GM18526 (cell line): ENCODE results near the gene ZNF91.

Source experiments
- POLR2A ChIP-seq: IDR thresholded peaks from 3 replicates; pipeline ENCODE4 v1.6.1; 2011; ENCODE audit not compliant: insufficient read length; ENCODE audit errors: extremely low read depth

ZNF91 gene

DNA sequence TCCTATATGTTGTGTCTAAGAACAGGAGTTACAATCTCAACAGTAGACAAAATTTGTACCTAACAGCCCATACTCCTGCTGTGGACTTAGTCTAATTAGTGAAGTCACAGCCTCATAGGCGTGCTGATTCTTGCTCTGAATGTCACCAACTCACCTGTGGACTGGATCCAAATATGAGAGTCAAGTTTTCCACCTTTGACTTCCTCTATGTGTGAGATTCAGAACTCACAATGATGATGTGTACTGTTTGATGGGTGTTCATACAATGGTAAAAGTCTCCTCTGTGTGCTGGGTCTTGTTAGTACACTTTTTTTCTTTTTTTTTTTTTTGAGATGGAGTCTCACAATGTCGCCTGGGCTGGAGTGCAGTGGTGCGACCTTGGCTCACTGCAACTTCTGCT lies 7.8 kb upstream of the ZNF91 start:
- no peak for TF ChIP-seq POLR2A

DNA sequence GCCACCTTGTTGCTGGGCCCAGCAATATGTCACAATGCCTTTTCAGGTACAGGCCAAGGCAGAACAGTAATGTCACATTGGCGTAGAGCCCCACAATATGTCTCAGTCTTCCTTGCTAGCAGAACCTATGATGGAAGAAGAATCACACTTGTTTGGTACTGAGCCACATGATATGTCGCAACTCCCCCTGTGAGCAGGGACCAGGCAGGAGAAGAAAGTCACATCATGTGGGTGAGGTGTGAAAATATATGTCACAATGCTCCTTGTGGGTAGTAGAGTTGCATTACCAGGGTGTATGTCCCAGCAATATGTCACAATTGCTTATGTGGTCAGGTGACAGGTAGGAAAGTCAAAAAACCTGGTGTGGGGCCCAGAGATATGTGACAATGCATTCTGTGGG lies 7.1 kb upstream of the ZNF91 start:
- no peak for TF ChIP-seq POLR2A

DNA sequence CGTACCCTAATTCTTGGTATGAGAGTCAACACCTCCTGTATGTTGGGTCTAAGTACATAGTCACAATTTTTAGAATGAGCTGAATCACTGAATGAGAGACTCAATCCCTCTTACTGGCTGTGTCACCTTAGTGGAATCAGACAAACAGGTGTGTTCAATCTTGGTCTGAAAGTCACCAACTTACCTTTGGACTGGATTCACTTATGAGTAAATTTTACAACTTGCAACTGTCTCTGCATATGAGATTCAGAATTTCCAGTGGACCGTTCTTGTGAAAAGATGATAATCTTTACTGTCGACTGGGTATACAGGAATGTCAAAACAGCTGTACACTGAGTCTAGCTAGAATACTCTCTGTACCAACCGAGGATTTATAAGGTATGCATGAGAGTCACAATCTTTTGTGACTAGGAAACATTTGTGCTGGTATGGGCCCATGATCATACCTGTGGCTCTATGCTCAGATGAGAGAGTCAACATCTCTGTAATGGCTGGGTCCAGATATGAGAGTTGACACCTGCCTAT lies 5.9 kb upstream of the ZNF91 start:
- TF ChIP-seq POLR2A = no peak

DNA sequence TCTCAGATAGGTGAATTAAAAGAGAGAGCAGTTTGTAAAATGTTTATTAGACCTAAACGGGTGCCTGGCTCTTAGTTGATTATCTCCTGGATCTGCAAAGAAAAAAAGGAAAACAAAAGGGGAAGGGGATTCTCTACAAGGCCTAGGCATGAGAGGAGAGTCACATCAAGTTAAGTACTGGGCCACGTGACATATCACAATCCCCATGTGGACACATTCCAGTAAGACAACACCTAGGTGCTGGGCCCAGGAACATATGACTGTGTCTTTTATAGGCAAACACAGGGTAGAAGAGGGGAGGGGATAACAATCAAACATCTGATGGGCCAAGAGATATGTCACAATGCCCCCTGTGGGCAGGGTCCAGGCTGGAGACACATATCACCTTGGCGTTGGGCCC lies 4.2 kb upstream of the ZNF91 start:
- TF ChIP-seq POLR2A = no peak

DNA sequence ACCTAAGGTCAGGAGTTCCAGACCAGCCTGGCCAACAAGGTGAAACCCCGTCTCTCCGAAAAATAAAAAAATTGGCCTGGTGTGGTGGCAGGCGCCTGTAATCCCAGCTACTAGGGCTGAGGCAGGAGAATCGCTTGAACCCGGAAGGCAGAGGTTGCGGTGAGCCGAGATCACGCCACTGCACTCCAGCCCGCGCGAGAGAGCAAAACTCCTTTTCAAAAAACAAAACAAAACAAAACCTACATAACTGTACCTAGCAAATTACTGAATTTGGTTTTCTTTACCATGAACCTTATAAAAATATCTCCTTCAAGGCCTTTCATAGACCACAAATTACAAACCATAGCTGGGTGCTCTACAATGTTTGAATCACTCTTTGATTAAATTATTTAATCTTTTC lies 760 bp downstream of the ZNF91 start:
- no peak for TF ChIP-seq POLR2A

DNA sequence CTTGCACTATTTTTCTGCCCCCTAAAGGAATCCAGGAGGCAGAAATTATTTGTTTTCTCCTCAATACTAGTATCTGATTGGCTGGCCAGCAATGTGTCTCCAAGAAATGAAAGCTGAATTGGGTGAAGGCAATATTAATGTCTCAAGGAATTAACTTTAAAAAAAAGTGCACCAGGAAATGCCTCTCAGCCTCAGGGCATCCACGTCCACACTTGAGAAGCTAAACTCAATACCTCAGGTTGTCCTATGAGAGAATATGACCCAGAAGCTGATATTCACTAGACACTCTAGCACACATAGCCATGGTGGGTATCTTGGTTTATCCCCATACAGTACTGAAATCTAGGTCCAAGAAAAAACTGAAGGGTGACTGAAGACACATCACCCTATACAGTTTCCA lies 2.1 kb downstream of the ZNF91 start:
- TF ChIP-seq POLR2A = no peak

DNA sequence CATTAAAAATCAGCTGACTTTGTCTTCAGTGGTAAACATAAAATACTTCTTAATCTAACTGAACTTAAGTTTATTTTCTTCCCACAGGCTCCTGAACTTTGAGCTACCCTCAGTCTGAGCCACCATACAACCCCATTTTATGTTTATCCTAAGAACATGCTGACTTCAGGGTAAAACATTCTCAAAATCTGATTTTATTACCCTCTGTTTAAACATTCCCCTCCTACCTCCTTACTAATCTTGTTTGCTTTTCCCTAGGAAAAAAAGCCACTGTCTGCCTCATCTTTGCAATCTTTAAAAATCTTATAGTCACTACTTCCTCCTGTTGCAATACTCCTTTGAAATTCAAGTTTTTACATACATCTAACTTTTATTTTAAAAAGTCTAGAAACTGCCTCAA lies 4.0 kb downstream of the ZNF91 start:
- no peak for TF ChIP-seq POLR2A

DNA sequence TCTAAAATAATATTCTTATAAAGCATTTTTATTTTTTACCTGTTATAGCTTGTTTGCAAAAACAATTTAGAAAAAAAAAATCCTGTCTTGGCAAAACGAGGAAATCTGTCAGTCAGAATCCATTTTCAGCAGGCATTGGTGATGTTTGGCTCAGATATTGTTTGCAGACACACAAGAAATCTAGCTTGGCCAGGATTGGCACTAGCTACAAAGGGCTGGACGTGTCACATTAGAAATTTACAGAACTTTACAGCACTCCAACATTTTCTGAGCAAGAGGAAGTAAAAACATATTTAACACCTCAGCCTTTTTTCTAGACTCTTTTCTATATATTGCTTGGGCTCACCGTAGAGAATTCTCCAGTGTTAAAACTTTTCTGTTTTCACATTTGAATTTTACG lies 9.9 kb downstream of the ZNF91 start:
- TF ChIP-seq POLR2A = no peak

DNA sequence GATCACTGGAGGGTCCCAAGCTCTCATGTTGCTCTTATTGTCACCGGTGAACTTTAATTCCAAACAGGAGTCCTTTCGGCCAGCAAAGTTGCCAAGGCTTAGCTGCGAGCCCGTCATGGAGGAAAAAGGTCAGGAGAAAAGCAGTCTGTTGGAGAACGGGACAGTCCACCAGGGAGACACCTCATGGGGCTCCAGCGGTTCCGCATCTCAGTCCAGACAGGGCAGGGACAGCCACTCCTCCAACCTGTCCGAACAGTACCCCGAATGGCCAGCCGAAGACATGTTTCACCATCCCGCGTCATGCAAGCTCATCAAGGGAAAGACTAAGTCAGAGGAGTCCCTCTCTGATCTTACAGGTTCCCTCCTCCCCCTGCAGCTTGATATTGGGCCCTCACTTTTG lies 10.4 kb downstream of the ZNF91 start:
- no peak for TF ChIP-seq POLR2A

DNA sequence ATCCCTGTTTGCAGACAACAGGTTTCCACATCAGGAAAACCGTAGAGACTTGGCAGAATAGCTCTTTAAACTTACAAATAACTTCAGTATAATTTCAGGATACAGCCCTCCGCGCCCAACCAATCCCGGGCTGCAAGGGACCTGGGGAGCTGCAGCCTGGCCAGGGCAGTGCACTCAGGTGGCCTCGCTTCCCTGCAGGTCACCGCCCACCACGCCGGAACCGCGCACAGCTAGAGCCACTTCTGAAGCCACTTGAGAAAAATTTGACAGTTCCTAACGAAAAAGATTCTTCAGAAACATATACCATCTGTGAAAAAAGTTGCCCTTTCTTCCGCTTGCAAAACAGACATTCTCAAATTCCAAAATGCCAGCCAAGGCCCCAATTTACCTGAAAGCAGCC lies 11.1 kb downstream of the ZNF91 start:
- TF ChIP-seq POLR2A = no peak

DNA sequence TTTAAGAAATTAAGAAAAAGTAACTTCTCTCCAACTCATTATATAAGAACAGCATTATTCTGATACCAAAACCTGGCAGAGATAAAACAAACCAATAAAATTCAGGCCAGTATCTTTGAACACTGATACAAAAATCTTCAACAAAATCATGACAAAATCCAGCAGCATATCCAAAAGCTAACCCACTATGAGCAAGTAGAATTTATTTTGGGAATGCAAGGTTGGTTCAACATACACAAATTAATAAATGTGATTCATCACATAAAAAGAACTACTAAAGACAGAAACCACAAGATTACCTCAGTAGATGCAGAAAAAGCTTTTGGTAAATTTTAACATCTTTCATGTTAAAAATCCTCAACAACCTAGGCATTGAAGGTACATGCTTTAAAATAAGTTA lies 12.3 kb downstream of the ZNF91 start:
- no peak for TF ChIP-seq POLR2A

DNA sequence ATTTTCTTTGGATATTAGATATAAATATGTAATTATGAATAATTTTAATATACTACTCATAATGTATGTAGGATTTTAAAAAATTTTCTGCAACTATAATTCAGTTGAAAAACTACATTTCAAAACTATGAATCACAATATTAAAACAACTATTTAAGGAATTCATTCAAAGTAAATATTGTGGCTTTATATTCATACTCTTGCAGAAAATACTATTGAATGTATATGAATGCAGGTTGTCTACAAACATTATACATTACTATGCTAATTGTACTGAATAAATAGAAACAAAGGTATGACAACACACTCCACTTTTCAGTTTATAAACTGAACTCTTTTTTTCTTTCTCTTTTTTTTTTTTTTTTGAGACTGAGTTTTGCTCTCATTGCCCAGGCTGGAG lies 14.2 kb downstream of the ZNF91 start:
- no peak for TF ChIP-seq POLR2A

DNA sequence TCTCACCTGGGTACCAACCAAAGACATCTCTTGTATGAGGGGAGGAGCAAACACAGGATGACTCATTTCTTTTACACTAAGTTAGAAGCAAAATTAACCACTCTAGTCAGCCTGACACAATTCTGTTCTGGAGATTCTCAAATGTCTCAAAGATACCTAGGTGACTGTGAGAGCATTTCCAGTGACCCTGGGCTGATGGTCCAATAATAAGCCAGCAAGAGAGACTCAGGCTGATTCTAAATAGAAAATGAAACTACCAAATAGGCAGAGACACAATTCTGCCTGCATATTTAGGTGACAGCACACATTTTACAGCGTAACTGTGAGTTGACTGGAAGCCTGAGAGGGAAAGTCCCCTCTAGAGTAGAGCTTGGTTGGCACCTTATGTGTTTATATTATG lies 16.3 kb downstream of the ZNF91 start:
- no peak for TF ChIP-seq POLR2A

DNA sequence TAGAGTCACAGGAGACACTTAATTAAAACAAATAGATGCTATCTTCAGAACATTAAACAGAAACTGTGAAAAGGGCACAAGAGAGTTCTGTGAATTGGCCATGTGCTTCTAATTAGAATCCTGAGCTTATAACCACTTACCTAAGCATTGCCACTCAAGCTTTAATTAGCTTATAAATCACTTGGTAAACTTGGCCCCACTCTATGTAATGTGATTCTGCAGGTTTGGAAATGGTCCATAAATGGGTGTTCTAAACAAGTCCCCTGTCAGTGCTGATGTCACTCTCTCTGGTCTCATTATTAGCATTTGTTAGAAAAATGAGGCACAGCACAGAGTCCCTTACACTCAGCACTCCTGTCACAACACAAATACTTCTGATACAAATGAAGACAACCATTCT lies 18.0 kb downstream of the ZNF91 start:
- no peak for TF ChIP-seq POLR2A

DNA sequence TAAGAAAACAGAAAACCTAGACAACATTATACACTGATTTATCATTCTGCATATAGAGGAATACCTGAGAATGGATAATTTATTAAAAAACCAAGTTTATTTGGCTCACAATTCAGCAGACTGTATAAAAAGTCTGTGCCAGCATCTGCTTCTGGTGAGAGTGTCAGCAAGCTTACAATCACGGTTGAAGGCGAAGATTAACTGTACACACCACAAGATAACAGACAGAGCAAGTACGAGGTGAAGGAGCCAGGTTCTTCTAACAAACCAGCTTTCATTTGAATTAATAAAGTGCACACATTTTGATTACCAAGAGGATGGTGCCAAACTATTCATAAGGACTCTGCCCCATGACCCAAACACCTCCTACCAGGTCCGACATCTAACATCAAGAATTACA lies 28.8 kb downstream of the ZNF91 start:
- TF ChIP-seq POLR2A = no peak

DNA sequence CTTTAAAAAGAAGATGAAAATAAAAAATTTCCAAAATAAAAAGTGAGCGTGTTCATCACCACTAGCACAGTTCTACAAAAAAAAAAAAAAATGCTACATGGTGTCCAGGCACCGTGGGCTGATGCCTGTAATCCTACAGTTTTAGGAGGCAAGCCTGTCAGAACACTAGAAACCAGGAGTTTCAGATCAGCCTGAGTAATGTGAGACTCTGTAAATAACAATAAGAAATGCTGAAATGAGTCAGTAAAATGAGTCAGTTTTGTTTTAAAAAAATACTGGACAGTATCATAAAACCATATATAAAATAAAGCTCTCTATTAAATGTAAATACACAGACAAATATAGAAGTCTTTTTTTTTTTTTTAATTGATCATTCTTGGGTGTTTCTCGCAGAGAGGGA lies 30.0 kb downstream of the ZNF91 start:
- no peak for TF ChIP-seq POLR2A

DNA sequence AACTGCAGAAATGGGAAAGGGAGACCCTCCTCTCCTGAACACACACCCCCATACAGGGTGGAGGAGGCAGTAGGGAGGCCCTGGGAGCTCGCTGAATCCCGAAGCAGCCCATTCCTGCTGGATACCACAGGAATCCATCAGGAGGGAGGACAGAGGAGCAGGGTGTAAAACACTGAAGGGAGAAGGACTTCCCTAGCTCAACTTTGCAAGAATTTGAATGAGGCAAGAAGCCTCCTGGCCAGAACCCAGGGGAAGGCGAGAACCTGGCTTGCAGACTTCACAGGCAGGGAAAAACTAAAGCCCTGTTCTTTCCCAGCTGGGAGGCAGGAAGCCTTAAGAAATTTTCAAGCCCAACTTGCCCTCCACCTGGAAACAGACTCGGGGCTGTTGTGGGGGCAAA lies 43.5 kb downstream of the ZNF91 start:
- TF ChIP-seq POLR2A = no peak

DNA sequence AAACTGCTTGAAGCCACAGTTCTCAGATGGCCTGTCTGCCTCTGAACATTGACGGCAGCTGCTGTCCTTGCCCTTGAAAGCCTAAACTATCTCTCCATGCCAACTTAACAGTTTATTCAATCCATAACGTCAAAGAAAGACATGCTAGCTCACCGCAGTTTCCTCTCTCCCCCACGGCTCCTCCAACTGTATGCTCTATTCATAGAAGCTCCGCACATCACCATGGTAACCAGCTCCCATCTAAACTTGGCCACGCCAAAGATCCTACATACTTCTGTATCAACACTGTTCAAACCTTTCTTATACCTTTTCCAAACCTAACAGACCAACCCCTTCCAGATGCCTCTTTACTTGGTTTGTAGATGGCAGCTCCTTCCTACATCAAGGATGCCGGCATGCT lies 48.6 kb downstream of the ZNF91 start:
- TF ChIP-seq POLR2A = no peak
